Hepatocyte (in vitro differentiated cells): ENCODE measurements around the gene XYLT1.

Source experiments
- CTCF ChIP-seq: fragments of 200-600 bp; sonication (generic); IDR thresholded peaks from 2 replicates; pipeline ENCODE4 v1.5.1; 2016; ENCODE audit warnings: antibody characterized with exemption, mild to moderate bottlenecking; ENCODE audit not compliant: poor library complexity
- EZH2 ChIP-seq: fragments of 200-600 bp; sonication (generic); IDR thresholded peaks from 2 replicates; pipeline ENCODE4 v1.6.1; 2016; ENCODE audit warnings: antibody characterized with exemption, mild to moderate bottlenecking, borderline replicate concordance
- EZH2phosphoT487 ChIP-seq: fragments of 200-600 bp; sonication (generic); IDR thresholded peaks from one replicate; pipeline ENCODE4 v1.6.1; 2018; ENCODE audit warnings: antibody characterized with exemption, mild to moderate bottlenecking, low read depth, moderate library complexity; ENCODE audit not compliant: unreplicated experiment, severe bottlenecking

GRCh38 chr16:17331071-17331607 lies 139.6 kb downstream of the XYLT1 start:
- no peak for TF ChIP-seq EZH2
- no peak for TF ChIP-seq CTCF
- no peak for TF ChIP-seq EZH2phosphoT487
